ENCODE data around the gene UGT1A5. TPM values are rescaled to one million over a fixed set of nuclear protein-coding genes. Genes with fewer than 3 reads are reported as not detected.

UGT1A5 gene
- total RNA-seq, 1 donor from 2014 or later: not detected

DNA sequence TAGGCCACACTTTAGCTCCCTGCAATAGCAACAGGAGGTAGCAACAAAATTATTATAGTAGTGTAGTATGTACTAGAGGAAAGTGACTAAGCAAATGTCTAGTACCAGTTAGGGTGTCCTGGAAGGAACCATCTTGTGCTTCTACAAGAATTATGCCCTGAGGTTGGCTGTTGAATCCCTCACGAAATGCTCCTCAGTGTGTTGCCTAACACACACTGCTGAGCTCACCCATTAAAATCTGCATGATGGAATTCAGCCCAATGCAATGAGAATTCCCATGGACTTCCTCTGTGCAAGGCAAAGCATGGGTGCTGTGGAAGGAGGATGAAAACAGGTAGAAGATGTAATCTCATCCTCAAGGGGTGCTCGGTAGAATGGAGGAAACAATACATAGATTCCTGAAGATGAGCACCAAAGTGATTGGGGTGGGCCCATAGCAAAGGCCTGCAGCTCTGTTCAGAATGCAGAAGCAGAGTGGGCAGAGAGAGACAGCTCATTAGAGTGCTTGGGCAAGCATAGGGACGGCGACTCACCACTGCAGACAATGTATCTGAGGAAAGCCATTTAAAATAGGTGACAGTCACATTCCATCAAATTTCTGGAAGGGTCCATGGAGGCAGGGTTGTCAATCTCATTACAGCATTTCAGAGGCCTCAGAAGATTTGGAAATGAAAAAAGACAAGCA is 32.2 kb upstream of the UGT1A5 start:
- Histone ChIP-seq H3K36me3 (no peaks in the 10 kb centered on the region), H3K27me3 (no peaks in the 10 kb centered on the region), H3K9me3 (no peaks in the 10 kb centered on the region), H3K4me1 (no peaks in the 10 kb centered on the region), H3K27ac (no peak overlapping the region), H3K4me3 (no peak overlapping the region)
- no peak for ATAC-seq
- no peak for DNase-seq
- TF ChIP-seq, protein P1, sequence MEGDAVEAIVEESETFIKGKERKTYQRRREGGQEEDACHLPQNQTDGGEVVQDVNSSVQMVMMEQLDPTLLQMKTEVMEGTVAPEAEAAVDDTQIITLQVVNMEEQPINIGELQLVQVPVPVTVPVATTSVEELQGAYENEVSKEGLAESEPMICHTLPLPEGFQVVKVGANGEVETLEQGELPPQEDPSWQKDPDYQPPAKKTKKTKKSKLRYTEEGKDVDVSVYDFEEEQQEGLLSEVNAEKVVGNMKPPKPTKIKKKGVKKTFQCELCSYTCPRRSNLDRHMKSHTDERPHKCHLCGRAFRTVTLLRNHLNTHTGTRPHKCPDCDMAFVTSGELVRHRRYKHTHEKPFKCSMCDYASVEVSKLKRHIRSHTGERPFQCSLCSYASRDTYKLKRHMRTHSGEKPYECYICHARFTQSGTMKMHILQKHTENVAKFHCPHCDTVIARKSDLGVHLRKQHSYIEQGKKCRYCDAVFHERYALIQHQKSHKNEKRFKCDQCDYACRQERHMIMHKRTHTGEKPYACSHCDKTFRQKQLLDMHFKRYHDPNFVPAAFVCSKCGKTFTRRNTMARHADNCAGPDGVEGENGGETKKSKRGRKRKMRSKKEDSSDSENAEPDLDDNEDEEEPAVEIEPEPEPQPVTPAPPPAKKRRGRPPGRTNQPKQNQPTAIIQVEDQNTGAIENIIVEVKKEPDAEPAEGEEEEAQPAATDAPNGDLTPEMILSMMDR (IDR thresholded peaks at IDR 0.05): no peak
- intact Hi-C loops (cut with DNase I): no loop called here

DNA sequence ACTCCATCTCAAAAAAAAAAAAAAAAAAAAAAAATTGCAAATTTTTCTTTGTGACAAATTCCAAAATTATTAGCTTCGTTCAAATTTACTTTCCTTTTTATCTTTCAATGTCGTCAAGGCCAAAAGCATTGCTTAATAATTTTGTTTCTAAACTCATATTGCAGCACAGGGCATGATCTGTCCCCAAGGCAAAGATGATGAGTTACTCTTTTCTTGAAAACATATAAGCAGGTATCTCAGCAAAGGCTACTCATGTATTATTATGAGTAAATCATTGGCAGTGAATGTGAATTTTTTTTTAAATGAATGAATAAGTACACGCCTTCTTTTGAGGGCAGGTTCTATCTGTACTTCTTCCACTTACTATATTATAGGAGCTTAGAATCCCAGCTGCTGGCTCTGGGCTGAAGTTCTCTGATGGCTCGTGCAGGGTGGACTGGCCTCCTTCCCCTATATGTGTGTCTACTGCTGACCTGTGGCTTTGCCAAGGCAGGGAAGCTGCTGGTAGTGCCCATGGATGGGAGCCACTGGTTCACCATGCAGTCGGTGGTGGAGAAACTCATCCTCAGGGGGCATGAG is 31.1 kb upstream of the UGT1A5 start, which contains the start of gene UGT1A7:
Gene UGT1A7, plus strand, starts transcription at position 381 of the 579 bp plus-strand sequence. Its CDS starts 37 bp downstream, at position 418.
- intact Hi-C loops (cut with DNase I): no loop called here
- no peaks in the 10 kb centered on the region for H3K4me1 ChIP-seq
- no peaks in the 10 kb centered on the region for H3K27me3 ChIP-seq
- DNase-seq: no peak
- no peak for ATAC-seq
- no peak within 1 kb of the TSS for H3K27ac ChIP-seq
- TF ChIP-seq, protein P1 (IDR thresholded peaks at IDR 0.05): no peak
- H3K36me3 ChIP-seq: no peaks in the 10 kb centered on the region
- no peaks in the 10 kb centered on the region for H3K9me3 ChIP-seq
- H3K4me3 ChIP-seq: no peak within 1 kb of the TSS

DNA sequence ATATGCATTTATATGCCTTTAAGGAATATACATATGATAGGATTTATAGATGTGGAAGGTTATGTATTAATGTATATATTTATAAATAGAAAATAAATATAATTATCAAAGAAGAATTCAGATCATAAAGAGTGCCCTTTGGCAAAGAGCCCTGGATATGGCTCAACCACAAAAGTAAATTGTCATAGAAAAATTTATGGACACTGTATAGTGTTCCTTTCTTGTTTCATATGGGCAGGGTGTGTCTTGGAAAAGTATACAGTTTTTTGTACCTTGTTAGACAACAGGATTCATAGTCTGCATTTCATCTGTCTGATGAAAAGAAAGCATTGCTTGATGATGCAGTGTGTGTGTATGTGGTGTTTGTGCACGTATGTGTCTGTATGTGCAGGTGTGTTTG is 28.1 kb upstream of the UGT1A5 start:
- H3K4me1 ChIP-seq: no peaks in the 10 kb centered on the region
- ATAC-seq (no peak), DNase-seq (no peak)
- H3K4me3 ChIP-seq: no peak overlapping the region
- TF ChIP-seq, protein P1 (IDR thresholded peaks at IDR 0.05): no peak
- H3K36me3 ChIP-seq: no peaks in the 10 kb centered on the region
- no peaks in the 10 kb centered on the region for H3K27me3 ChIP-seq
- intact Hi-C loops (cut with DNase I): no loop called here
- H3K9me3 ChIP-seq: no peaks in the 10 kb centered on the region
- no peak overlapping the region for H3K27ac ChIP-seq

DNA sequence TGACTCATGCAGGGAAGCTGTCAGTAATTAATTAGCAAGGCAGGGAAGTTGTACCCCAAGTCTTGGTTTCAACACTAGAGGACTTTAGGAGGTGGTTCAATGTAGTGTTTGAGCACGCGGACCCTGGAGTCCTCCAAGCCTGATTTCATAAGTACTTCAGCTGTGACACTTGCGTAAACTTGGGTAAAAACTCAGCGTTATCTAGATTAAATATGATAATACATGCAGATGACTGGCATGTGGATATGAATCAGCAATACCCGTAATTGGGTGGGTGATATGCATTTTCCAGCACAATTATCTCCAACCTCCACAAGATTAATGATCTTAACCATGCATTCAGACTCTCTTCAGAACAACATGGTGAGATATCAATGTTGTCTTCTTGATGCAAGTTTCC is 25.8 kb upstream of the UGT1A5 start:
- Histone ChIP-seq H3K4me1 (no peaks in the 10 kb centered on the region), H3K36me3 (no peaks in the 10 kb centered on the region), H3K9me3 (no peaks in the 10 kb centered on the region), H3K27me3 (no peaks in the 10 kb centered on the region), H3K27ac (no peak overlapping the region), H3K4me3 (no peak overlapping the region)
- intact Hi-C loops (cut with DNase I): no loop called here
- ATAC-seq (no peak), DNase-seq (no peak)
- TF ChIP-seq, protein P1 (IDR thresholded peaks at IDR 0.05): no peak

DNA sequence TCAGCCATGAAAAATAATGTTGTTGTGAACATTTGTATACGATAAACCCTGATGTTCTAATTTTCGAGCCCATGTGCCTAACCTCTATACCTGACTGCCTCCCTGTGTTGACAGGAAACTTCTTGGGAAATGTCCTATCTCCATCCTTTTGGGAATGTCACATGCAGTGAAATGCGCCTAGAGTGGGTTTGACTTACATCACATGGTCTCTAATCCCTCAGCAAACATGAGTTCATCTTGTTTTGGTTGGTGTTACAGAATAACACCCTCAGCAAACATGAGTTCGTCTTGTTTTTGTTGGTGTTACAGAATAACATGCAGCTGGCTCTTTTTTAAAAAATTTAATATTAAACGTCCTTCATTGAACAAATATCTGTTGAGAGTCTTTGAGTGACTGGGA is 24.4 kb upstream of the UGT1A5 start:
- Histone ChIP-seq H3K4me1 (no peaks in the 10 kb centered on the region), H3K4me3 (no peak overlapping the region), H3K27me3 (no peaks in the 10 kb centered on the region), H3K36me3 (no peaks in the 10 kb centered on the region), H3K9me3 (no peaks in the 10 kb centered on the region), H3K27ac (no peak overlapping the region)
- intact Hi-C loops (cut with DNase I): no loop called here
- ATAC-seq: no peak
- no peak for DNase-seq
- TF ChIP-seq, protein P1 (IDR thresholded peaks at IDR 0.05): no peak

Data from upper lobe of right lung (tissue), 1 donor.